ENCODE measurements around the gene DPP10.
"Not testable (repeated sequence)": the region's sequence is repeated elsewhere in the genome, so short reads cannot be mapped to it uniquely, and the experiment has no call there.

DPP10 gene

DNA sequence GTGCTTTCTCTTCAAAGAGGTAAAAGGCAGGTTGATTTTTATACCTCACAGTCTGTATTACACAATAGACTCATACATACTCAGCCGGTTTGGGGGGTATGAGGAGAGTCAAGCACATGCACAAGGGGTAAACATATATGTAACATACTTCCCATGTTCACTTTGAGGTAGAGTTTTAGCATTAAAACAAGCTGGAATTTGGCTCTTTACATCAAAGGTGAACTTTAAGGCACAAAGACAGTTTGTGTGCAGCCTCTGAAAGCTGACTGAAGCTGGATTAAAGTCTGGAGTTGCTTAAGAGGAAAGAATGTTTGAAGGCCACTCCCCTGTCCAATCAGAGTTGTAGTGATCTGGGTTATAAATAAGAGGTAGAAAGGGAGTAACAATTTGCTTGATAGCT, 282.0 kb downstream of the DPP10 start:
- DNase-seq (ENCODE audit: low spot score), result no peak

DNA sequence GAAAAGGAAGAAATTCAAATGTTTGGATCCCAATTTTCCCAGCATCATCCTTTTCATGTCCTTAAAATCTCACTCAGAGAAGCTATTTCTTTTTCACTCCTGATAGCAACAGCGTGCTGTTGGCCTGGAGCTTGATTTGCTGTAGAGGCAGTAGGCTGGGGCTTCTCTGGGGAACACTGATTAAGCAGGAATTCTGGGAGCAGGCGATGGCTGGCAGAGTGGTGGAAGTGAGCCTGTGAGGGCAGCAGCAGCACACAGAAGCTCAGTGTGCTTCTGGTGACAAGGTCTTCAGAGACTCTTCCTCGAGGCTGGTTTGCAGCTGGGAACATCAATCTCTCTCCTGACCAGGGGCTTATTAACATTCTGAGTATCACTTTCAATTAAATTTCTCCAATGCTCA, 284.6 kb downstream of the DPP10 start:
- DNase-seq (ENCODE audit: low spot score), result no peak

DNA sequence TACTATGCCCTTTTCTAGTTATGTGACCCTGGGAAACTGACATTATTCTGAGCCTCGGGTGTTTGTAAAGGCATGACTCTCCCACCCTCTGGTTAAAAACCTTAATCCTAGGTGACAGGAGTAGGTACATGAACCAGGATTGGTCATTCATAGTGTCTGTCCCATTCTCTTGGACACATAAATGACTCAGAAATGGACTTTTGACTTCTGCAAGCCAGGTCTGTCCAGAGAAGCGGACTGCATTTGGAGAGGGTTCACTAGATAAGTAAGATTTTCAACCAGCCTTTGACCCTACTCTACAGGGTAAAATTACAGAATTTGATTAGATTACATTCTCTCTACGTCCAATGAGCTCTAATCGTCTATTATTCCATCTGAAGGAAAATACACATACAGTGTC, 285.9 kb downstream of the DPP10 start:
- no peak for DNase-seq (ENCODE audit: low spot score)

DNA sequence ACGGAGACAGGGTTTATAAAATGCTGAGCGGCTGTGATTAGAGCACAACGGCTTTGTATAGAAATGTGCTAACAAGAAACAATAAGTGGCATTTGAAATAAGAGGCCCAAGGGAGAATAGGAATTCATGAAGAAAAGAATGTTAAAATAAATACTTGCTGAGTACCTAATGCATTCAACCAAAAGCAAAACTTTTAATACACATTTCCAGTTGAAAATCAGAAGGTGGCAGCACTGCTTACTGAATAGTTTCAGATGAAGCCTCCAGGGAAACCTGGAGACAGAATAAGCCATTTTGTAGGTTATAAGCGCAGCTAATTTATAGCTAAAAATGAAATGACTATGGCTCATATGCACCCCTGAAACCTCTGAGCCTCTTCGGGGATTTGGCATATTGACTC, 286.6 kb downstream of the DPP10 start:
- DNase-seq (ENCODE audit: low spot score), result no peak

DNA sequence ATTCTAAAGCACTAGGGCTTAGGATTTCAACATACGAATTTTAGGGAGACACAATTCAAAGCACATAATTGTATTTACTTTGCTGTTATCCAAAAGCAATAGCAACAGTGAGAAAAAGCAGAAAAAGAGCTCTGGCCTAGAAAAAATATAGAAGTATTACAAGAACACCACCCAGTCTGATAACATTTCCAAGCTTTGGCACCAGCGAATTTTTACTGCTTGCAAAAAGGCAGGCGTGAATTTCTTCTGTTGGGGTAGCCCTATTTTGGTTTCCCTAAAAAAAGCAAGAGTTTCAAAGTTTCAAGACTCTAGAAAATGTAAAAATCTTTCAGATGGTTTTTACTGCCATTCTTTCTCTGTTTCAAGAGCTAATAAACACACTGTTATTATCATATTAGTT, 292.7 kb downstream of the DPP10 start:
- DNase-seq (ENCODE audit: low spot score), result no peak

DNA sequence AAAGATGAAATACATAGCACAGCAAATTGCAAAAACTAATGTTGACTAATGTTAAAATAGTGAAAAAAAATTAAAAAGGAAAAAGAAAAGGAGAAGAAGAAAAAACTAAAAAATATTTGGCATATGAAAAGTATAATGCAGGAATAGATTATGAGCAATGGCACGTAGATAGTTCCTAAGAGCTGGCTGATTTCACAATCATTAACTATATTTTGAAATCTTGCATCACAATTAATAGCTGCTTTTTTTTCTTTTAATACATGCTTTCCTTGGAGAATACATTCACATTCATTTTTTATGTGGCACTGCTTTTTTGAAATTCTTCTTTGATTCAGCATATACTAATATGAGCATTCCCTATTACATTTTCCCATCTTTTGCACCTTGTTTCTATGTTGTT, 299.8 kb downstream of the DPP10 start:
- DNase-seq (ENCODE audit: low spot score), result no peak

DNA sequence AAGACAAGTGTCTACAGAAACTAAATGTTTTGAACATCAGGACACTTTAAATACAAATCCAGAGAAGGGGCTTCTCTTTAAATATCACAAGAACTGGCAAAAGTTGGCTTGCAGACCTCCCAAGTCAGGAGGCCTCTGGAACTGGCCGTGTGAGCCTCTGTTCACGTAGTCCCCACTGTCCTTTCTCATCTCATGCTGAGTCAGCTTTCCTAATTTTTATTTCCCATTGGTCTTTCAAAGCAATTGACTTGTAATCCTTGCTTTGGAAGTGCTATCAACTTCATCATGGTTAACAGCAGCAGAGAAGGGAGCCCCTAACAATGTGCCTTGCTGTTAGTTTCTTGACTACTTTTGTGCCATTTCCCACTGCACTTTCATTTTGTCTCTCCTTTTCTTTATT, 303.3 kb downstream of the DPP10 start:
- no peak for DNase-seq (ENCODE audit: low spot score)

DNA sequence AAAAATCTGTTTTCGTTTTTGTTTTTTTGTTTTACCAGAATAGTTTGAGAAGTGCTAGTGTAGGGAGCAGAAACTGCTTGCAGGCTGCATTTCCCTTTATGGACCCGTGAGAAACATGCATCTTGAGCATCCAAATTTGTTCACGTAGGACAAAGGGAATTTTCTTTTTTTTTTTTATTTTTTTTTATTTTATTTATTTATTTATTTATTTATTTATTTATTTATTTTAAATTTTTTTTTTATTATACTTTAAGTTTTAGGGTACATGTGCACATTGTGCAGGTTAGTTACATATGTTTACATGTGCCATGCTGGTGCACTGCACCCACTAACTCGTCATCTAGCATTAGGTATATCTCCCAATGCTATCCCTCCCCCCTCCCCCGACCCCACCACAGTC, 305.7 kb downstream of the DPP10 start:
- DNase-seq (ENCODE audit: low spot score), result not testable (repeated sequence)

DNA sequence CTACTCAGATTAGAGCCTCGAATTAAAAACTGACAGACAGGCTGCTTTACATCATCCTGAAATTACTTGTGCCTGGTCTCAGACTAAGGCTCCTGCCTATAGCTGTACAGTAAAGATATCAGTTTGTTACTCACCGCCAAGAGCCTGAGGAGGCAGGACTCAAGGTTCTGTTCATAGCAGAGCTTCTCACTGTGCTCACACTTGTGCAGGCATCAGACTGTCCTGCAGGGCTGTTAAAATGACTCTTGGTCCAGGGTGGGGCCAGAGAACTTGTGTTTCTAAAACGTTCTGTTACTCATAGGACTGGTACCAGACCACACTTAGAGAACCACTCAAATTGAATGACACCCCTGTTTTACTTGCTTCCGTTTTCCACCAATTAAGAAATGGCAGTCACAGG, 310.0 kb downstream of the DPP10 start:
- no peak for DNase-seq (ENCODE audit: low spot score)

DNA sequence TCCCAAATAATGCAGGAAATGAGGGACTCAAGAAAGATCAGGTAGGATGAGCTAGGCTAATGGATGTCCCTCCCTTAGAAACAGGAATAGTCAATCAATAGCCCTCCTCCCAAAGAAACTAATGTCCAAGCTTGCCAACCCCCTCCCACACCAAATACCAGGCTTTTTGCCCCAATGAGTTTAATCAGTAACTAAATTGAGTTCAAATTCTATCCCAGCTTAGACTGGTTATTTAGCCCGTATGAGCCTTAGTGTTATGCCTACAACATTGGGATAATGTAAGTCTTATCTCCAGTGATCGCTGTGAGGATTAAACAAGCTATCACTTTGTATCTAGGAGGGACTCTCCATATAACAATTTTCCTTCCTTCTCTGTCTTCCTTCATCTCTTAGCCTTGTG, 310.7 kb downstream of the DPP10 start:
- no peak for DNase-seq (ENCODE audit: low spot score)

DNA sequence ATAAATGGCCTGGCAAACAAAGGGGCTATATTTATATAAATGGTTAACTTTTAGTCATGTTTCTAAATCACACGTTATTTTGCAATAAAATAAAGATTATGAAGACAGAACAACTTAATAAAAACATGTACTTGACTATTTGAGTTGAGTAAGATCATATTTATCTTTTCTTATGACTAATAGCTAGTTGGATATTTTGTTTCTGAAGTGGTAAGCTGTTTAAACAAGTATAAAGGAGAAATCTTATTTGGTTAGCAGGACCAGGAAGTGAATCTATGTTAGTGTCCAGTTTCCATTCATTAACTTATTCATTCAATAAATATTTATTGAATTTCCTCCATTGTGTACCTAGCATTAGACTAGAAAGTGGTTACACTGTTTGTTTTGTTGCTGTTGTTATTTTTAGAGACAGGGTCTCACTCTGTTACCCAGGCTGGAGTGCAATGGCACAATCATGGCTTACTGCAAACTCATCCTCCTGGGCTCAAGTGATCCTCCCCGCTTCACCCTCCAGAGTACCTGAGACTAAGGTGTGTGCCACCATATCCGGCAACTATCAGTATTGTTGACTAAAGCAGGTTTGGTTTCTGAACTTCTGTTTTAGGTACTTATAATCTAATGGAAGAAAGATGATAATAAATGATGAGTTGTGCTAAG, 312.6 kb downstream of the DPP10 start:
- DNase-seq (ENCODE audit: low spot score), result no peak

DNA sequence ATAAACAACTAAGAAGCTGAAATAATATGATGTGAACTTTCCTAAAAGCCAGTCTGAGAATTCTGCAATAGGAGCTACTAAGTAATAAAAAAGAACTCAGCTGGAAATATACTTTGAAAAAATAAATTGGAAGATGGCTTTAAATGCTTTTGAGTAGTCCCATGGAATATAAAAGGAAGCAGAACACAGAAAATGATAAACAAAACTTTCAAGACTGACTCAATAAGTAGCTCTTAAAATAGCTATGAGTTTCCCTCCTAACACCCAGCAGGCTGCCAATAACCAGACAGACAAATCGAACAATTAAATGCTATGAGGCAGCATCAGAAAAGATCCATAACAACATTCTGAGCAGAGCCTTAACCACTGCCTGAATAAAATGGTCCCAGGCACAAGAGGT, 319.9 kb downstream of the DPP10 start:
- DNase-seq (ENCODE audit: low spot score), result no peak

DNA sequence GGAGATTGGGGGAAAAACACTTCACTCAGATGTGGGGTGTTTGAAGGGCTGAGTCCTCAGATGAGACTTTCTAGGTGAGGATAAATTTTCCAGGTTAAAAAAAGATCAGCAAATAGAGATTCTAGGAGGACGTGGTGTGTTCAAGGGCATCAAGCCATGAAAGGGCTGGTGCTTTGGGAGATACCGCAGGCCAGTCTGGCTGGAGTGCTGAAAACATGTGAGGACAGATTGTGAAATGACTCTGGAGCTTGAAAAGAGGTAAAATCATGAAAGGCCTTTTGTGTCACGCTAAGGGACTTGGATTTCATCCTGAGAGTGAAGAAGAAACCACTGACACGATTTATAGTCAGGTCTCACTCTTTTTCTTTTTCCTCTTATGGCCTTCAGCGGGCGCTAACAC, 320.5 kb downstream of the DPP10 start:
- DNase-seq (ENCODE audit: low spot score), result no peak

DNA sequence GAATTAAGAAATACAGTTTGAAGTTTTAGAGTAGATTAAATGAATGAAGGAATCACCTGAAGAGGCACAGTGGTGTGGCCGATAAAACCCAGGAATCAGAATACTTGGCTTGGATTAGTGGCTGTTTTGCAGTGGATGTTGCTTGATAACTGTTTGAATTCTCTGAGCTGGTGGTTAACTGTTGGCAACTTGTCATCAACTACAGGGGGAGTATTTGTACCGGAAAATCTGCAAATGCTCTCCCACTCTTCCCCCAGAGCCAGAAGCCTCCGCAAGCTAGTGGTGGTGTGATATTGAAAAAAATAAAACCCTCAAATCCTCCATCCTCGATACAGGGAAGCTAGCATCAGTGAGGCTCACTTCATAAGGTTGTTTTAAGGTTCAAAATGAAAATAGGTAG, 326.7 kb downstream of the DPP10 start:
- no peak for DNase-seq (ENCODE audit: low spot score)

DNA sequence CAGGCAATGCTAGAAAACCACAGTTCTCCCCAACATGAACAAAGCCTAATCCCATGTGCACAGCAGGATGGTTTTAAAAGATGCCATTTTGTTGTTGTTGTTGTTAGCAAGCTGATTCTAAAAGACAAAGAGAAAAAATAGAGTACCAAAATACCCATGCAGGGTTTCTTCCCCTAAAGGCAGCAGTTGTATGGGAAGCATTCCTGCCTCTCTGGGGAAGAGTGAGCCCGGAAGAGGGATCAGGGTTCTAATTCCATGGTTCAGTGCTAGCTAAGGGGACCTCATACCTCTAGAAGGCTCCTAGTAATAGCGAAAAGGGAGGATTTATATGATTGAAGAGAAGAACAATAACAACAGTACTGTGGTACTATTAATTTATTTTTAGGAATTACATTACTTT, 327.6 kb downstream of the DPP10 start:
- DNase-seq (ENCODE audit: low spot score), result no peak

DNA sequence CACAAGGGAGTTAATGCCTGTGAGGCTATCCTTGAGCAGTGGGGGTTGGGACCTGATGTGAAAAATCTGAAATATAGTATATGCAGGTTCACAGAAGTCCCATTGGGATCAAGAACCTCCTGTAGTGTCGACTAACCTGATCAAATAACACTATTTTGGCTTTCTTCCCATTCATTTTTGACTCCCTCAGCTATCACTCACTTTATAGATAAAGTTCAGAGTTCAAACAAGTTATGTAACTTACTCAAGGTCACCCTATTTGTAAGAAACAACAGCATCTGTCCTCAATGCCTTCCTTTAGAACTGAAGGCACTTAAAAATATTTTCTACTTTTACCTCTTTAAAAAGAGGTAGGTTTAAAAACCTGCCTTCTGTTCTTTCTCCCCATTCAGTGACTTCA, 341.6 kb downstream of the DPP10 start:
- no peak for DNase-seq (ENCODE audit: low spot score)

DNA sequence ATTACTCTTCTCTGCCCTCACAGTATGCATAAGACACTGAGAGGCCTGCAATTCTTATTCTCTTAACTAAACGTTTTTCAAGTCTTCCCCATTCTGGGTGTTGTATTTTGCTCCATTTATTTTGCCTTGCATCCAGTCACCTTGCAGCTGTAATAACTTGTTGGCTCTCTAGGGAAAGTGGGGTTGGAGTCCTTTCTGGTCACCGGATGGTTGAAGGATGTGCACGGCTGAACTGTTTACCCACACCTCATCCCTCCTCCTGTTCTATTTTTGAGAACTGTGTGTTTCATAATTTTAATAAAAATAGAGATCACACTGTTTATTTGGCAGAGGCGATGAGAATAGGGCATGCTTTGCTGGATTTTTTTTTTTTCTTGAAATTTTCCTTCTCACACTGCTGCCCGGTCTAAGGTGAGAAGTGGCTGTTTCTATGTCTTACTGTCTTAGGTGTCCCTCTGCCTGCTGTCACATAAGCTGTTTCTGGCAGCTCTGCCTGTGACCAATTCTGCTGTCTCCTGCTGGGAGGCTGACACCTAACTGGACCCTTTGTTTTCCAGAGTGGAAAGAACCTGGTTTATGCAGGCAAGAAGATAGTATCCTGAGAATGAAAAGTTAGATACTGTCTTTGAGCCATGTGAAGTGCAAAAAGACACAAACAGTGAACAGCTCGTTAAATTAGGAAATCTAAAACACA, 342.6 kb downstream of the DPP10 start:
- DNase-seq (ENCODE audit: low spot score), result no peak

DNA sequence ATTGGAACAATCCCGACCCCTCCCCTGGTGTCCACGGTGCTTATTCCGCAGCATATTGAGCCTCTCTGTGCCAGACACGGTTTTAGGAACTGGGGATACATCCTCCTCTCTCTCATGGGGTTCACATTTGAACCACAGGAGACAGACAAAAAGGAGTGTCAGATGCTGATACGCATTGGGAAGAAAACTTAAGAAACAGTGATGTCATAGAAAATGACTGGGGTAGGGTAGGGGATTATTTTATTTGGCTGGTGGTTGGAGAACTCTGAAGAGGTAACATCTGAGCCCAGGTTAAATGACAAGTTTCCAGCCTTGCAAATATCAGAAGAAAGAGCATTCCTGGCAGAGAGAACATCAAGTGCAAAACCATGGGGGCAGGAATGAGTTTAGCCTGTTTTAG, 344.5 kb downstream of the DPP10 start:
- DNase-seq (ENCODE audit: low spot score), result no peak

DNA sequence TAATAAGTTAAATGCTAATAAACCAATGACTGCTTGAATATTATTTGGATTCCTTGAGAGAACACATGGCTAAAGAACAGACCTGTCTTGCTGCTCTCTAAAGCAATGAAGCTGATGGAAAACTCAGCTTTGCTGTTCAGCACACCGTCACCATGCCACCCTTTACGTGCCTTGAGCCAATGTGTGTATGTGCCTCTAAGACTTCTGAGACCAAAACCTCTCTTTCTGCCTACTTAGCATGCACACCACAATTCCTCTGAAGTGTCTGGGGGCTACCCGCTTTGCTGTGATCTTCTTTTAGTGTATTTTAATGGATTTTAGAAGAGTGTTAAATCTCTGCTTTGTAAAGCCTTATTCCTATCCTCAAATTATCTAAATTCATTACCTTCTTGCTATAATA, 345.0 kb downstream of the DPP10 start:
- DNase-seq (ENCODE audit: low spot score), result no peak

DNA sequence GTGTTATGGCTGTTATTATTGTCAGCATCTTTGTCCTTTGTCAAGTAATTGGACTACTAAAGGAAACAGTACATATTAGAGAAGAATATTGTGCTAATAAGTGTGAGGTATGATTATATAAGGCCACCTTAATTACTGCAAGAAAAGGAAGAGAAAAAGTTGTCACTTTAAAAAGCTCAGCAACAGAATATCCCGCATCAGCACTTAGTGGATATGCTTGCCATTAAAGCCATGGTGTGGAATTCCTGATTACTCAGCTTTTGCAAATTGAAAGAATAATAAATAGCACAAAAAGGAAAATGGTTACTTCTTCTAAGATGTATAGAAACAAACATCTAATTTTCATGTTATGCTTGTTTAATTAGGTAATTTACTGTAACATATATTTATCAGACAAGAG, 347.5 kb downstream of the DPP10 start:
- no peak for DNase-seq (ENCODE audit: low spot score)

DNA sequence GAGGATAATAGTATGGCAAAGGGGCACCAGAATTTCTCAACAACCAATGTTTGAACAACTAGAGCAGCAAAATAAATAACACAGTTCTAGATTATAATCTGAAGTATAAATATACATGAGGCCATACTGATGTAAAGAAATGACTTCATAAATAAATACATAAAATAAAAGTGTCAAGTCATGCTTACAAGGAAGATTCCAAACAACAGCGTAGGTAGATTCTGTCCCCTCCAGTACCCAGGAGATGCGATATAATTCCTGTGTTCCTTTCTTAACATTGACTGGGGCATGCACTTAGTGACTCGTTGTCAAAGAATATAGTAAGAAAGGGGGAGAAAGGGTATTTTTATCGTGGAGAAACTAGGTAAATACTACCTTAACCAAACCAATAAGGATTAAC, 355.1 kb downstream of the DPP10 start:
- DNase-seq (ENCODE audit: low spot score), result no peak

DNA sequence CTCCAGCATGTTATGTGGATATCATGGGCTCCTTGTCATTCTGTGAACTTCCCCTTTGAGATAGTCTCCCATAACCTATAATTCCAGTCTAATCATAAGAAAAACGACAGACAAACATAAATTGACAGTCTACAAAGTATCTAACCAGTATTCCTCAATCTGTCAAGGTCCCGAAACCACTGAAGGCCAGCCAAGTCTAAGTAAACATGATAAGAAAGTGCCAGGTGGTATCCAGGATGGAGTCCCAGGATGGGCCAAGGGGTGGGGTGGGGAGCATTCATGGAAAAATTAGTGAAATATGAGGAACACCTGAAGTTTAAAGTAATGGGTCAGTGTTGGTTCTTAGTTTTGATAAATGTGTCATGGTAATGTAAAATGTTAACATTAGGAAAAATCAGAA, 355.5 kb downstream of the DPP10 start:
- no peak for DNase-seq (ENCODE audit: low spot score)

DNA sequence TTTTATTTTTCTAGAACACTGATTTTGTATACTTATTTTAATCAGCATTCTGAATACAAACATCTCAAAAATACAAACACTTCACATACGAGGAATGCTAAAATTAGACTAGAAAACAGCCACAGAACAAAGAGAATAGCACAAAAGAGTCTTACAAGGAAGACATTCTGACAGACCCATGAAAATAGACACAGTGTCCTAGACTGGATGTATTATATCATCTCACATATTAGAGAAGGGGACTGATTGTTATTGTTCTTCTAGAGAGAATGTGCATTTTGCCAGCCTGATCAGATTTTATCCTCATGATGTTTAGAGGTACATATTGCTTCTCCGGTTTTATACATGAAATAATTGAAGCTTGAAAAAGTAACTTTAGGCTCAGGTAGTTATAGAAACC, 357.9 kb downstream of the DPP10 start:
- no peak for DNase-seq (ENCODE audit: low spot score)

DNA sequence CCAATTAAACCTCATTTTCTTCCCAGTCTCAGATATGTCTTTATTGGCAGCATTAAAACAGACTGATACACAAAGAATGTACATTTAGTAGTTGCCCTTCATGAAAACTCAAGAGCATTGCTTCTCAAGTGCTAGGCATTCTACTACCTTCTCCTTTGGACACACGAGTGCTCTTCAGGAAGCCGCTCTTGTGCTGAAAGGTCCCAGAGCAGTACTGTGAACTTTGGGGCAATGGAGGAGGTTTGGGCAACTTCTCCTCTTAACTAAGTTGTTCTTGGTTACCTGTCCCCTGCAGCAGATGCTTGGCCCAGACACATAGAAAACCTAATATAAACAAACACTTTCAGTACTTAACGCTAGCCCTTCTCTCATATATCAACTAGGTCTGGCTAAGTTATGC, 362.8 kb downstream of the DPP10 start:
- no peak for DNase-seq (ENCODE audit: low spot score)

Data from D341Med (cell line).